GM12801 (cell line): ENCODE data around the gene KIAA1549.

Experiments
- TF ChIP-seq, protein P1 (sequence below): IDR thresholded peaks from one replicate; pipeline ENCODE4 v1.5.1; 2011; ENCODE audit warnings: control low read depth; ENCODE audit not compliant: insufficient read length; ENCODE audit errors: extremely low read depth

The KIAA1549 gene

DNA sequence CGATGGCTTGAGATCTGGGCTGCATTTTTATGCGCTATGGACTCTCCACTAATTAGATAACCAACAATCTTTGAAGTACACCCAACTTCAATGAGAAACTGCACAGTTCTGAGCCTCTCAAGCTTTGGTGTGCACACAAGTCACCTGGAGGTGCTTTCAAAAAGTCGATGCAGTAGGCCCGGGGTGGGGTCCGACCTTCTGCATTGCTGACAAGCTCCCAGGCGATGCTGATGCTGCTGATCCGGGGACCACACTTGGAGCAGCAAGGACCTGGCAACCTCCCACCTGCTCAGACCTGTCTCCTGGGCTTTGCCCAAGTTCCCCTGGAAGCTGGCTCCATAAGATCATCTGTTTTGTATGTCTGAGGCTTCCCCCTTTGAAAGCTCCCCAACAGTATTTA is 10.7 kb downstream of the KIAA1549 start:
- TF ChIP-seq, protein P1, sequence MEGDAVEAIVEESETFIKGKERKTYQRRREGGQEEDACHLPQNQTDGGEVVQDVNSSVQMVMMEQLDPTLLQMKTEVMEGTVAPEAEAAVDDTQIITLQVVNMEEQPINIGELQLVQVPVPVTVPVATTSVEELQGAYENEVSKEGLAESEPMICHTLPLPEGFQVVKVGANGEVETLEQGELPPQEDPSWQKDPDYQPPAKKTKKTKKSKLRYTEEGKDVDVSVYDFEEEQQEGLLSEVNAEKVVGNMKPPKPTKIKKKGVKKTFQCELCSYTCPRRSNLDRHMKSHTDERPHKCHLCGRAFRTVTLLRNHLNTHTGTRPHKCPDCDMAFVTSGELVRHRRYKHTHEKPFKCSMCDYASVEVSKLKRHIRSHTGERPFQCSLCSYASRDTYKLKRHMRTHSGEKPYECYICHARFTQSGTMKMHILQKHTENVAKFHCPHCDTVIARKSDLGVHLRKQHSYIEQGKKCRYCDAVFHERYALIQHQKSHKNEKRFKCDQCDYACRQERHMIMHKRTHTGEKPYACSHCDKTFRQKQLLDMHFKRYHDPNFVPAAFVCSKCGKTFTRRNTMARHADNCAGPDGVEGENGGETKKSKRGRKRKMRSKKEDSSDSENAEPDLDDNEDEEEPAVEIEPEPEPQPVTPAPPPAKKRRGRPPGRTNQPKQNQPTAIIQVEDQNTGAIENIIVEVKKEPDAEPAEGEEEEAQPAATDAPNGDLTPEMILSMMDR = no peak

- TF ChIP-seq, protein P1 = no peak
Measured at GRCh38 chr7:138967159-138967558, 14.0 kb downstream of the KIAA1549 start.

GRCh38 chr7:138964624-138965436 is 16.4 kb downstream of the KIAA1549 start:
- TF ChIP-seq, protein P1 = no peak

DNA sequence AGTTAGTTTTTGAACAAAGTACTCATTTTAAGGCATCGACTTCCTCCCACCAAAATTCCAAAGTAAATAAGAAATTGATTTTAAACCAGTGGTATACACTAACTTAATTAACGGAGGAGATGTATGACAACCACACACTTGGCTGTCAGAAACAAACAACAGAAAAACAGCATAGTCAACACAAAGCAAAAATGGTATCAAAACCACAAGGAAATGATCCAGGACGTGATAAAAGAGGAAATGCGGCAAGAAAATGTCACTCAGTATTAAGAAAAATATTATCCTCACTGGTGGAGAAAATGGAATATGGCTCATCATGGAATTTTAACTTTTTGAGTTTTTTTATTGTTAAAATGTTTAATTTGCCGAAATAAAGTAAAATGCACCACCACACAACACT is 17.5 kb downstream of the KIAA1549 start:
- TF ChIP-seq, protein P1 = no peak

DNA sequence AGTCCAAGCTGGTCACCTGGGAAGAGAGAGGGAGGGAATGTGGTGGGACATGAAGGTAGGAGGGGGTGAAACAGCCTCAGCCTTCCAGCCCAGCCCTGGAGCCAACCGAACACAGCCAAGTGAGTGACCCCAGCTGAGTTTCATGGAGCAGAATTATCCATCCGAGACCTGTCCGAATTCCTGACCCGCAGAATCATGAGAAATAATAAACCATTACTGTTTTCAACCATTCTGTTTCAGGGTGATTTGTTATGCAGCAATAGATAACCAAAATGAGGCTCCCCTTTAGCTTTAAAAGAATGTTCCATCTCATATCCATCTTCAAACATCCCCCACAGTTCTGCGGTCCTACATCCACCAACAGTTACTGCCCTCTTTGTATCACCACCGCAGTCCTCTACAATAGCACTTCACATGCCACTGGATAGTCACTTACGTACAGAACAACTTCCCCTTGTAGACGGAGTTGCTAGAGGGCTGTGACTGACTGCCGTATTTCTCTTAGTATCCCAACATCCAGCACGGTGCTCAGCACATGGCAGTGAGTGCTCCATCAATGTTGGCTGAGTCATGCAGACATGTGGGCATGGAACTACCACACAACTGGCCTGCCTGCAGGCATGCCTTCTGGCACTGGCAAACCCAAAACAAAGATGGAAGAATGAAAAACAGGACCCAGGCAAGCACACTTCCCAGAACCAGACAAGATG is 18.5 kb downstream of the KIAA1549 start:
- TF ChIP-seq, protein P1 = no peak

DNA sequence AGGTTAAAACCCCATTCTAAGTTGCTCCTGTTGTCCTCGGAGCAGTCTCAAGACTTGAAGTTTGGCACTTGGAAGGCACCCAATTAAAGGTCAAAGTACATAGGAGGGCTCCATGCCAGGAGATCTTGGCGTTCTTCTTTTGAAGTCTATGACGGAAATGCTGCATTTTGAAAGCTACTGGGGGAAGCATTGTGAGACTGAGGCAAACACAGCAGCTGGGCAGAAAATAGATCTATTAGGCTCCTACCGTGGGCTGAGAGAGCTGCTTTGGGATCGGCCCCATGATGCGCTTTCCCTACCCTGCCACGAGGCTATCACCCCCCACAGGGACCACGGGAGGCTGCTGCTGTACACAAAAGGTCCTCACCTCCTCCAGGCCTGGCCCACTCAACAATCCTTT is 20.0 kb downstream of the KIAA1549 start:
- TF ChIP-seq, protein P1 = no peak

- TF ChIP-seq, protein P1 = no peak
Measured at GRCh38 chr7:138958391-138958956, 22.7 kb downstream of the KIAA1549 start.
